CD4-positive, CD25-positive, alpha-beta regulatory T cell (primary cell): ENCODE results near the gene RNF213. TPM values are rescaled to one million over a fixed set of nuclear protein-coding genes. Genes with fewer than 3 reads are reported as not detected.

Experiments
- ATAC-seq, 2 donors: fragments of 150-1000 bp; cut with Tn5 transposase; one replicate each; pipeline ENCODE4 v1.10.0; 2021; ENCODE audit warnings: low read depth in 2 of 2, moderate number of reproducible peaks in 2 of 2, moderate library complexity in 1 of 2
- DNase-seq, 3 donors: peaks; one replicate each; pipeline versions ENCODE4 v3.0.0 to v3.0.0-alpha.2; 2012 to 2022; ENCODE audit warnings: mixed read lengths in 1 of 3
- H3K27ac ChIP-seq: one replicate; pipeline ENCODE4 v1.7.0; 2013; ENCODE audit warnings: mild to moderate bottlenecking, low read length; ENCODE audit not compliant: insufficient read depth, poor library complexity, severe bottlenecking
- H3K27me3 ChIP-seq: one replicate; pipeline ENCODE4 v1.7.0; 2013; ENCODE audit warnings: low read length; ENCODE audit not compliant: control insufficient read depth, insufficient read depth
- H3K36me3 ChIP-seq: one replicate; pipeline ENCODE4 v1.7.0; 2013; ENCODE audit warnings: mild to moderate bottlenecking, low read length, moderate library complexity; ENCODE audit not compliant: control insufficient read depth, insufficient read depth
- H3K4me1 ChIP-seq: 2 replicates; pipeline ENCODE4 v1.7.0; 2013; ENCODE audit warnings: mild to moderate bottlenecking, low read length; ENCODE audit not compliant: insufficient read depth, control insufficient read depth, poor library complexity, severe bottlenecking
- H3K4me3 ChIP-seq: one replicate; pipeline ENCODE4 v1.7.0; 2013; ENCODE audit warnings: low read depth, mild to moderate bottlenecking, low read length, moderate library complexity
- H3K9me3 ChIP-seq, 2 experiments: 1 replicate in 1 of 2; 2 replicates in 1 of 2; pipeline ENCODE4 v1.7.0; 2013; ENCODE audit warnings: low read length in 2 of 2, mild to moderate bottlenecking in 1 of 2, moderate library complexity in 1 of 2; ENCODE audit not compliant: control insufficient read depth in 2 of 2
- H3K27ac Mint-ChIP-seq, 3 donors: one replicate each; pipeline ENCODE4 v1.8.0; 2020 to 2022; ENCODE audit warnings: mild to moderate bottlenecking in 3 of 3, mixed read lengths in 3 of 3, moderate library complexity in 2 of 3
- H3K27me3 Mint-ChIP-seq: one replicate; pipeline ENCODE4 v1.8.0; 2022; ENCODE audit warnings: mild to moderate bottlenecking, mixed read lengths
- H3K36me3 Mint-ChIP-seq: one replicate; pipeline ENCODE4 v1.8.0; 2020; ENCODE audit warnings: mixed read lengths
- H3K4me1 Mint-ChIP-seq, 4 donors: one replicate each; pipeline ENCODE4 v1.8.0; 2020 to 2022; ENCODE audit warnings: mixed read lengths in 4 of 4, mild to moderate bottlenecking in 1 of 4
- H3K4me3 Mint-ChIP-seq, 4 donors: one replicate each; pipeline ENCODE4 v1.8.0; 2020 to 2022; ENCODE audit warnings: mild to moderate bottlenecking in 4 of 4, mixed read lengths in 4 of 4, moderate library complexity in 3 of 4
- H3K9me3 Mint-ChIP-seq, 7 donors: one replicate each; pipeline ENCODE4 v1.8.0; 2020 to 2022; ENCODE audit warnings: mixed read lengths in 7 of 7, mild to moderate bottlenecking in 3 of 7, moderate library complexity in 2 of 7
- polyA plus RNA-seq, 4 donors: library from polyadenylated mRNA; unstranded; fragments of 300-500 nt; fragmentation: Illumina TruSeq; gene quantifications; one replicate each; pipeline ENCODE4 v1.2.3, GENCODE V29; 2021
- total RNA-seq: library from RNA; stranded (reverse); gene quantifications from one replicate; pipeline ENCODE4 v1.2.3, GENCODE V29; 2022

The RNF213 gene
- total and polyA plus RNA-seq, 5 donors from 2014 or later, result 27.6 to 666 (median 32.4) TPM

DNA sequence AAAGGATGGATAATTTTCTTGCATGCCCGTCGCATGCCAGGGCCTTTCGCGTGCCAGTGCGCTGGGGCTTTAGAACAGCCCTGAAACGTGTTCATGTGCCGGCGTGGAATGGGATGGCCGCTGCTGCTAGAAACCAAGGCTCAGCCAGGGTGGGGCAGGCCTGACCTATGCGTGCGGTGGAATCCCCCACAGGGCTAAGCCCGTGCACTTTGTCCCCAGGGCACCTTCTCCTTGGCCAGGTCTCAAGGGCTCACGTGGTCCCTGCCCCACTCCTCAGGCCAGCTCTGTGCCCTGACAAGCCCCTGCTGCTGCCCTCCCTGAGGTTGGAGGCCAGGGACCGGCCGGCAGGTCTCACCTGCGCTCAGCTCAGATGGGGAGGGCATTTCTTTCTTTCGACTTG is 13.1 kb upstream of the RNF213 start:
- no peak overlapping the region for H3K4me3 ChIP-seq
- no peaks in the 10 kb centered on the region for H3K27me3 ChIP-seq
- no peak for ATAC-seq
- H3K9me3 Mint-ChIP-seq, result no peaks in the 10 kb centered on the region
- H3K36me3 ChIP-seq, result peaks cover 19% of the 10 kb centered on the region
- peaks cover 8% of the 10 kb centered on the region for H3K36me3 Mint-ChIP-seq
- H3K27ac Mint-ChIP-seq, result no peak overlapping the region
- H3K27me3 Mint-ChIP-seq, result no peaks in the 10 kb centered on the region
- H3K9me3 ChIP-seq, result no peaks in the 10 kb centered on the region
- DNase-seq, result no peak
- peaks cover 0 to 7% (median 3%) of the 10 kb centered on the region in 4 donors for H3K4me1 Mint-ChIP-seq
- H3K27ac ChIP-seq, result no peak overlapping the region
- H3K4me3 Mint-ChIP-seq, result no peak overlapping the region
- peaks cover under 1% of the 10 kb centered on the region for H3K4me1 ChIP-seq

DNA sequence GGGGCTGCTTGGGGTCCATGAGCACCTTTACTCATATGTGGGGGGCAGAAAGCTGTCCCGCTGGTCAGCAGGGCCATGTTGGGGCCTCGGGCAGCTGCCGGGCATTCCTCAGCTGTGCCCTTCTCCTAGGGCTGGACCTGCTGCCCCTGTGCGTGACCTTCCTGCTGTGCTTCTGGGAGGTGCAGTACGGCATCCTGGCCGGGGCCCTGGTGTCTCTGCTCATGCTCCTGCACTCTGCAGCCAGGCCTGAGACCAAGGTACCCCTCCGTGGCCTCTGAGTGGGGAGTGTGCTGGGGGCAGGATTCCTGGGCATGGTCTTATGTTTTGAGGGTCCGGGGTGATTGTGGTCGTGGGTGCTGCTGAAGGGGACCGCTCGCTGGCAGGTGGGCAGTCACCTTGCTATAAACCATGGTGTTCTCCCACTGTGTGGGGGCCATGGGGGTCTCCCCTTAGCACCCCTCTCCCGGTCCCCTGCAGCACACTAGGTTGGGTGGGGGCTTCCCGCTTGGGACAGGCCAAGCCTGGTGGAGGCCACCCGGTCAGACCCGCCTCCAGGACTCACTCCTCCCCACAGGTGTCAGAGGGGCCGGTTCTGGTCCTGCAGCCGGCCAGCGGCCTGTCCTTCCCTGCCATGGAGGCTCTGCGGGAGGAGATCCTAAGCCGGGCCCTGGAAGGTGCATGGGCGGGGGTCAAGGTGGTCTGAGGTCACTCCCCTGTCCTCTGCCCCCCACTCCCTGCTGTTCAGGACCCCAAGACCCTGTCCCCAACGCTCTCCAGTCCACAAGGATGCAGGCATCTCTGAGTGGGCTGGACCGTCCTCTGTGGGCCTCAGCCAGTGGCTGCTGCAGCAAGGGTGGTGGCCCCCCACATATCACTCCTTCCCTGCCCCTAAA is 12.4 kb upstream of the RNF213 start:
- DNase-seq, result no peak
- Mint-ChIP-seq H3K27ac (no peak overlapping the region), H3K27me3 (no peaks in the 10 kb centered on the region), H3K36me3 (peaks cover 8% of the 10 kb centered on the region), H3K9me3 (no peaks in the 10 kb centered on the region), H3K4me3 (no peak overlapping the region), H3K4me1 (peaks cover 0 to 13% (median 8%) of the 10 kb centered on the region in 4 donors)
- no peak overlapping the region for H3K27ac ChIP-seq
- no peaks in the 10 kb centered on the region for H3K27me3 ChIP-seq
- H3K4me1 ChIP-seq, result peaks cover 6% of the 10 kb centered on the region
- peaks cover 16% of the 10 kb centered on the region for H3K36me3 ChIP-seq
- H3K9me3 ChIP-seq, result no peaks in the 10 kb centered on the region
- H3K4me3 ChIP-seq, result no peak overlapping the region
- ATAC-seq, result no peak

DNA sequence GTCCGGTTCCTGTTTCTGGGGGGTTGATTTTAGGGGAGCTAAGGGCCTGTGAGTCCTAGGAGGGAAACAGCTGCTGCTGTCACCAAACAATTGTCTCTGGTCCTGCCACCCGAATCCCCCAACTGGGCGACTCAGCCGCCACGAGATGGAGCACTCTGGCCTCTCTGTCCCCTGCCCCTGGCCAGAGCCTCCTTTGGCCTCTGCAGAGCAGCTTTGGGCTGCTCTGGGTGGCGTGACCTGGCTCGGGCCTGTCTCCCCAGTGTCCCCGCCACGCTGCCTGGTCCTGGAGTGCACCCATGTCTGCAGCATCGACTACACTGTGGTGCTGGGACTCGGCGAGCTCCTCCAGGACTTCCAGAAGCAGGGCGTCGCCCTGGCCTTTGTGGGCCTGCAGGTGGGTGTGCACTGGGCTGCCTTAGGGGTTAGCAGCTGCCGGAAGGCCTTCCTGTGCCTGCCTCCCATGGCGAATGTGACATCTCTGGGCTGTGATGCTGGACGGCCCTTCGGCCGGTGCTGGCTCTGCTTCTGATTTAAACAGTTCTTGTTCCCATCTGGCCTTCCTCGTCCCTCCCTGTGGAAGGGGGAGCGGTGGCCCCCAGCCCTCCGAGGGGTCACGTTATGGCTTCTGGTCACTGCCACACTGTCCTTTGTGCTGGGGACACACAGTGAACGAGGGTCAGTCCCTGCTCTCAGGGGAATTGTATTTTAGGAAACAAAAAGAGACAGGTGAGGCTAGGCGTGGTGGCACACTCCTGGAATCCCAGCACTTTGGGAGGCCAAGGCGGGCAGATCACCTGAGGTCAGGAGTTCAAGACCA is 11.6 kb upstream of the RNF213 start:
- H3K9me3 Mint-ChIP-seq, result no peaks in the 10 kb centered on the region
- no peak overlapping the region for H3K4me3 Mint-ChIP-seq
- Histone ChIP-seq H3K27me3 (no peaks in the 10 kb centered on the region), H3K4me3 (no peak overlapping the region), H3K4me1 (peaks cover 15% of the 10 kb centered on the region), H3K27ac (no peak overlapping the region), H3K9me3 (no peaks in the 10 kb centered on the region), H3K36me3 (peaks cover 16% of the 10 kb centered on the region)
- ATAC-seq (no peak), DNase-seq (no peak)
- H3K4me1 Mint-ChIP-seq, result peaks cover 0 to 18% (median 11%) of the 10 kb centered on the region in 4 donors
- peaks cover 8% of the 10 kb centered on the region for H3K36me3 Mint-ChIP-seq
- H3K27me3 Mint-ChIP-seq, result no peaks in the 10 kb centered on the region
- H3K27ac Mint-ChIP-seq, result peak overlapping the region in 2 of 3 donors; percentile 15 to 17

DNA sequence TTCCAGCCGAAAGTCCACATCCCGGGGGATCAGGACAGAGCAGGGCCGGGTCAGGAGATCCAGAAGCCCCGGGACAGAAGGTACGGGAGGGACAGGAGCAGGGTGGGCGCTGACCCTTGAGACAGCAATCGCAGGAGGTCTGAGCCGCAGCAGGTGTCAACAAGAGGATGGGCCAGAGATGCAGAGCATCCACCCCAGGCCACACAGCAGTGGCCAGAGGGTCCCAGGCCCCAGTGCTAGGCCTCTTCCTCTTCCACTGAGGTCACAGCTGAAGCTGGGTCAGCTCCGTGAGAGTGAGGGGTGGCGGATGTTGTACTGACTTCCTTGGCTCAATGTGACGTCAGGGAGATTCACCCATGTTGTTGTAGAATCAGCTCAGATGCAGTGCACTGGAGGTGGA is 8.7 kb upstream of the RNF213 start:
- peak overlapping the region in 2 of 3 donors; percentile 44 to 71 for H3K27ac Mint-ChIP-seq
- ATAC-seq, result no peak

DNA sequence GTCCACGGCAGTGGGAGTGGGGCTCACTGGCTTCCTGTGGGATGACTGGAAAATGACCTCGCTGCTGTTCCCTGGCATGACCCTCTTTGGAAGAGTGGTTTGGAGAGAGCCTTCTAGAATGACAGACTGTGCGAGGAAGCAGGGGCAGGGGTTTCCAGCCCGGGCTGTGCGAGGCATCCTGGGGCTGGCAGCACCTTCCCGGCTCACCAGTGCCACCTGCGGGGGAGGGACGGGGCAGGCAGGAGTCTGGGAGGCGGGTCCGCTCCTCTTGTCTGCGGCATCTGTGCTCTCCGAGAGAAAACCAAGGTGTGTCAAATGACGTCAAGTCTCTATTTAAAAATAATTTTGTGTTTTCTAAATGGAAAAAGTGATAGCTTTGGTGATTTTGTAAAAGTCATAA is 7.8 kb upstream of the RNF213 start:
- Histone ChIP-seq H3K4me1 (peaks cover 29% of the 10 kb centered on the region), H3K27ac (no peak overlapping the region), H3K27me3 (no peaks in the 10 kb centered on the region), H3K4me3 (peak overlapping the region; percentile 8), H3K36me3 (peaks cover 5% of the 10 kb centered on the region), H3K9me3 (no peaks in the 10 kb centered on the region)
- Mint-ChIP-seq H3K4me3 (peak overlapping the region in 2 of 4 donors; percentile 35 to 80), H3K36me3 (no peaks in the 10 kb centered on the region), H3K4me1 (peaks cover 8 to 45% (median 23%) of the 10 kb centered on the region in 4 donors), H3K27ac (peak overlapping the region in 1 of 3 donors; percentile 80), H3K9me3 (no peaks in the 10 kb centered on the region), H3K27me3 (no peaks in the 10 kb centered on the region)
- ATAC-seq (peak; percentile 82), DNase-seq (peak; percentile 74 to 88 (median 83))

More for the DNA sequence above, 8.7 kb upstream of the RNF213 start:
- H3K4me3 Mint-ChIP-seq, result peak overlapping the region in 1 of 4 donors; percentile 56
- no peaks in the 10 kb centered on the region for H3K36me3 Mint-ChIP-seq
- H3K4me1 ChIP-seq, result peaks cover 29% of the 10 kb centered on the region
- H3K9me3 Mint-ChIP-seq, result no peaks in the 10 kb centered on the region
- H3K4me1 Mint-ChIP-seq, result peaks cover 8 to 39% (median 20%) of the 10 kb centered on the region in 4 donors
- H3K9me3 ChIP-seq, result no peaks in the 10 kb centered on the region
- H3K27me3 ChIP-seq, result no peaks in the 10 kb centered on the region
- DNase-seq, result no peak
- H3K27ac ChIP-seq, result no peak overlapping the region
- peaks cover 5% of the 10 kb centered on the region for H3K36me3 ChIP-seq
- H3K27me3 Mint-ChIP-seq, result no peaks in the 10 kb centered on the region
- no peak overlapping the region for H3K4me3 ChIP-seq

DNA sequence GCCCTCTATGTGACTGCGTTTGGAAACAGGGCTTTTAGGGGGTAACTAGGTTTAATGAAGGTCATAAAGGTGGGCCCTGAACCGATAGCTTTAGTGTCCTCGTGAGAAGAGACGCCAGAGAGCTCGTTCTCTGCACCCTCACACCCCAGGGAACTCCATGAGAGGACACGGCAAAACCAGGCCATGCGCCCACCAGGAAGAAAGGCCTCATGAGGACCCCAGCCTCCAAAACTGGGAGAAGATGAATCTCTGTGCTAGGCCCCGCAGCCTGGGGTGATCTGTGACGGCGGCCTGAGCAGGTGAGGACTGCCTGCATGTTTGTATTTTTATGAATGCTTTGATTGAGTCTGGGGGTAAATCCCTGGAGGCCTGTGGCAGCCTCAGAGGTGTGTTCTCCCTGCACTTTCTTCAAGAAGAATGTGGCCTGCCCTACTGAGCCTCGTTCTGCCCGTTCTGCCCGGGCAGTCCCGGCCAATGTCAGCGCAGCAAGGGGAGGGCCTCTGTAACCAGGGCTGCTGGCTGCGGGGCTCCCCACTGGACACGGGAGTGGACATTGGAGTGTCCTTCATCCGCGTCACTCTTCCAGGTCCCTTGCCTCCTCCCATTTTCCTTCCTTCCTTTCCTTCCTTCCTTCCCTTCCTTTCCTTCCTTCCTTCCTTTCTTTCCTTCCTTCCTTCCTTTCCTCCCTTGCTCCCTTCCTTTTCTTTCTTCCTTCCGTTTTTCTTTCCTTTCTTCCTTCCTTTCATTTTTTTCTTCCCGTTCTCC is 6.8 kb upstream of the RNF213 start:
- Mint-ChIP-seq H3K36me3 (no peaks in the 10 kb centered on the region), H3K9me3 (no peaks in the 10 kb centered on the region), H3K27ac (peak overlapping the region; percentile 14 to 90 (median 75)), H3K27me3 (no peaks in the 10 kb centered on the region), H3K4me1 (peaks cover 8 to 55% (median 32%) of the 10 kb centered on the region in 4 donors), H3K4me3 (peak overlapping the region in 1 of 4 donors; percentile 93)
- DNase-seq (no peak), ATAC-seq (no peak)
- peak overlapping the region; percentile 66 for H3K27ac ChIP-seq
- no peaks in the 10 kb centered on the region for H3K9me3 ChIP-seq
- peaks cover under 1% of the 10 kb centered on the region for H3K36me3 ChIP-seq
- peaks cover 34% of the 10 kb centered on the region for H3K4me1 ChIP-seq
- H3K4me3 ChIP-seq, result no peak overlapping the region
- H3K27me3 ChIP-seq, result no peaks in the 10 kb centered on the region
